MCF 10A (cell line): Measurements from ENCODE around the gene CCDC83. TPM values are rescaled to one million over a fixed set of nuclear protein-coding genes. Genes with fewer than 3 reads are reported as not detected.

Source experiments
- BruUV-seq: library from RNA; stranded (reverse); fragments of 400-500 nt; replicated peaks from 2 replicates; lab custom pipeline; 2021; lab: Mats Ljungman, UMichigan
- CTCF ChIA-PET: fragments of 300-600 bp; sonication (Branson Sonifier 250); formaldehyde crosslinking; extraction: SDS; loops from one replicate; lab custom pipeline; 2021; ENCODE audit warnings: antibody characterized with exemption, inconsistent platforms; lab: Yijun Ruan, JAX
- POLR2A ChIA-PET: fragments of 300-600, 350-650 bp; sonication (Branson Sonifier 250); formaldehyde crosslinking; extraction: SDS; loops from one replicate; lab custom pipeline; 2020; ENCODE audit warnings: antibody characterized with exemption, inconsistent platforms; lab: Yijun Ruan, JAX
- DNase-seq: peaks from one replicate; pipeline ENCODE4 v3.0.0-alpha.2; 2018; ENCODE audit not compliant: unreplicated experiment
- H3K27ac Mint-ChIP-seq: one replicate; pipeline ENCODE4 v1.8.0; 2022; ENCODE audit warnings: mild to moderate bottlenecking, low read depth, mixed read lengths; ENCODE audit not compliant: unreplicated experiment
- H3K27me3 Mint-ChIP-seq: one replicate; pipeline ENCODE4 v1.8.0; 2022; ENCODE audit warnings: mixed read lengths; ENCODE audit not compliant: insufficient read depth, unreplicated experiment
- H3K36me3 Mint-ChIP-seq: one replicate; pipeline ENCODE4 v1.8.0; 2022; ENCODE audit warnings: mild to moderate bottlenecking, moderate library complexity, mixed read lengths; ENCODE audit not compliant: insufficient read depth, unreplicated experiment
- H3K4me1 Mint-ChIP-seq: one replicate; pipeline ENCODE4 v1.8.0; 2022; ENCODE audit warnings: mixed read lengths; ENCODE audit not compliant: insufficient read depth, unreplicated experiment
- H3K4me3 Mint-ChIP-seq: one replicate; pipeline ENCODE4 v1.8.0; 2022; ENCODE audit warnings: mild to moderate bottlenecking, moderate library complexity, mixed read lengths; ENCODE audit not compliant: unreplicated experiment
- H3K9me3 Mint-ChIP-seq: one replicate; pipeline ENCODE4 v1.8.0; 2022; ENCODE audit warnings: mixed read lengths; ENCODE audit not compliant: unreplicated experiment
- intact Hi-C: fragments of 100-400 bp; cut with micrococcal nuclease; formaldehyde crosslinking; loops from 2 replicates; pipeline ENCODE4 v1.14.1; 2022
- total RNA-seq: library from RNA; stranded (reverse); gene quantifications from 2 replicates; pipeline ENCODE4 v1.2.3, GENCODE V29; 2022
- TF ChIP-seq, protein P1 (sequence below): fragments of 200-600 bp; IDR thresholded peaks from one replicate; pipeline ENCODE4 v1.8.0; 2022; ENCODE audit warnings: antibody characterized with exemption, mild to moderate bottlenecking; ENCODE audit not compliant: unreplicated experiment

The CCDC83 gene
- total RNA-seq, 1 experiment from 2014 or later, result not detected

DNA sequence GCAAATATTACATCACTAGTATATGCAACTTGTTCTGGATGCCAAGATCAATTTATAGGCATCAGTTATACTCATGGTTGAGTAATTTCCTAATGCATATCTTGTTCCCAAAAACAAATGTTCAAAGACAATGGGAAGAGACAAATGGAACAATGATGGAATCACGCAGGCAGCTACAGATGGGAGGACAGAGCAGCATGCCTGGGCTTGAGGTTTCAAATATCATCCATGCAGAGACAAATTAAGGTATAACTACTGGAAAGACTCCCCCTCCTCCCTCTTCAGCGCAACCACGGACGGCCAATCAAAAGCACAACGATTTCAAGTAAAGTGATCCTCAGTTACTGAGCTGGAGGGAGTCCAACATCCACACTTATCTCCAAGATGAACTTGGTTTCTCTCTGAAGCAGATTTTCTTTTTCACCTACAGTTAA, 106.8 kb downstream of the CCDC83 start:
- ChIA-PET CTCF (interaction anchor here (1.2 to 1.6 kb wide), 2 partner anchors 10 to 12 kb away, joined by 3 to 4 read pairs; no protein-coding TSS in a partner anchor), POLR2A (interaction anchor here (0.9 to 2.7 kb wide), 2 partner anchors 13 to 14 kb away, joined by 4 to 8 read pairs; no protein-coding TSS in a partner anchor)
- intact Hi-C loops, result no loop called here
- H3K27ac Mint-ChIP-seq, result no peak overlapping the region
- H3K36me3 Mint-ChIP-seq, result peaks cover 47% of the 10 kb centered on the region
- DNase-seq, result no peak
- no TSS peak for BruUV-seq
- H3K4me3 Mint-ChIP-seq, result no peak overlapping the region
- no peaks in the 10 kb centered on the region for H3K4me1 Mint-ChIP-seq
- TF ChIP-seq, protein P1, sequence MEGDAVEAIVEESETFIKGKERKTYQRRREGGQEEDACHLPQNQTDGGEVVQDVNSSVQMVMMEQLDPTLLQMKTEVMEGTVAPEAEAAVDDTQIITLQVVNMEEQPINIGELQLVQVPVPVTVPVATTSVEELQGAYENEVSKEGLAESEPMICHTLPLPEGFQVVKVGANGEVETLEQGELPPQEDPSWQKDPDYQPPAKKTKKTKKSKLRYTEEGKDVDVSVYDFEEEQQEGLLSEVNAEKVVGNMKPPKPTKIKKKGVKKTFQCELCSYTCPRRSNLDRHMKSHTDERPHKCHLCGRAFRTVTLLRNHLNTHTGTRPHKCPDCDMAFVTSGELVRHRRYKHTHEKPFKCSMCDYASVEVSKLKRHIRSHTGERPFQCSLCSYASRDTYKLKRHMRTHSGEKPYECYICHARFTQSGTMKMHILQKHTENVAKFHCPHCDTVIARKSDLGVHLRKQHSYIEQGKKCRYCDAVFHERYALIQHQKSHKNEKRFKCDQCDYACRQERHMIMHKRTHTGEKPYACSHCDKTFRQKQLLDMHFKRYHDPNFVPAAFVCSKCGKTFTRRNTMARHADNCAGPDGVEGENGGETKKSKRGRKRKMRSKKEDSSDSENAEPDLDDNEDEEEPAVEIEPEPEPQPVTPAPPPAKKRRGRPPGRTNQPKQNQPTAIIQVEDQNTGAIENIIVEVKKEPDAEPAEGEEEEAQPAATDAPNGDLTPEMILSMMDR, result no peak
- no peaks in the 10 kb centered on the region for H3K27me3 Mint-ChIP-seq
- H3K9me3 Mint-ChIP-seq, result no peaks in the 10 kb centered on the region

DNA sequence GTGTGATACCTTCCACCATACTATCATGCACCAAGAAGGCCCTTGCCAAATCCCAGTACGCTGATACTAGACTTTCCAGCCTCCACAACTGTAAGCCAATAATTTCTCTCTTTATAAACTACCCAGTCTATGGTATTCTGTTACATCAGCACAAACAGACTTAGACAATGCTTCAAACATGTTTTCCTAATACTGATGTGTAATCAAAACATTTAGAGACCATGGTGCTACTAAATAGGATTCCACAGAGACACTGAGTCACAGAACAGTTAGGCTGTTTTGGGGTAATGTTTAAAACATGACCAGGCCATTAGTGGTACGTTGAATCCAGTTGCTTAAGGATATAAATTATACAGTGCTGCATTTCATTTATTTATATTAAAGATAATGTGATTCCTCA, 110.0 kb downstream of the CCDC83 start:
- Mint-ChIP-seq H3K4me1 (no peaks in the 10 kb centered on the region), H3K36me3 (peaks cover 60% of the 10 kb centered on the region), H3K4me3 (no peak overlapping the region), H3K9me3 (no peaks in the 10 kb centered on the region), H3K27ac (no peak overlapping the region), H3K27me3 (no peaks in the 10 kb centered on the region)
- BruUV-seq, result no TSS peak
- no peak for DNase-seq
- CTCF ChIA-PET, result interaction anchor here (1.0 kb wide), 1 partner anchor 138 kb away, joined by 3 read pairs; no protein-coding TSS in a partner anchor
- POLR2A ChIA-PET, result interaction anchor here (0.9 to 1.2 kb wide), 2 partner anchors 21 to 501 kb away, joined by 3 to 5 read pairs; no protein-coding TSS in a partner anchor
- intact Hi-C loops, result no loop called here
- TF ChIP-seq, protein P1, result no peak

DNA sequence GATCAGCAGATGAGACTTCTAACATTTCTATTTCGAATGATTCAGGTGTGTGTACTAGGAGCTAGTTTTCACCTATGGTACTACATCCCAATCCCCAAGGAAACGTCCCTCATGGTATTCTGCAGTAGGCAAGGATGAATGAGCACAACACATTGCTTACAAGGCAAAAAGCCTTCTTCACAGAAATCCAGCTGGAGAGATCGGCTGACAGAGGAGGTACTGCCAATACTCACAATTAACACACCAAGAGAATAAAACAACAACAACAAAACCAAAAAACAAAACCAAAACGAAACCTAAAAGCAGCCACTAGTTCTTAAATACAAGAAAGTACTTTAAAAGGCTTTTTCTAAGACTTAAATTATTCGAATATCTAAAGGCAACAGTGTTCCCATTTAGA, 112.3 kb downstream of the CCDC83 start:
- Mint-ChIP-seq H3K27me3 (no peaks in the 10 kb centered on the region), H3K9me3 (no peaks in the 10 kb centered on the region), H3K4me1 (no peaks in the 10 kb centered on the region), H3K4me3 (no peak overlapping the region), H3K36me3 (peaks cover 69% of the 10 kb centered on the region), H3K27ac (no peak overlapping the region)
- BruUV-seq, result no TSS peak
- intact Hi-C loops, result no loop called here
- ChIA-PET POLR2A (interaction anchor here (0.5 kb wide), 1 partner anchor 123 kb away, joined by 4 read pairs; no protein-coding TSS in a partner anchor), CTCF (no interaction called here)
- DNase-seq, result no peak
- TF ChIP-seq, protein P1, result no peak

Other genes starting within 250 kb of the CCDC83 start
- gene DLG2, start 228.0 kb upstream of the CCDC83 start, total RNA-seq, result 0.26 and 0.54 TPM in 2 replicates
- 38.4 and 50.4 TPM in 2 replicates for gene TMEM126B, start 226.8 kb upstream of the CCDC83 start, total RNA-seq
- 33.5 and 34.9 TPM in 2 replicates for gene TMEM126A, start 207.4 kb upstream of the CCDC83 start, total RNA-seq
- gene CREBZF, start 190.3 kb upstream of the CCDC83 start, total RNA-seq, result 34.3 and 36.0 TPM in 2 replicates
- not detected in 2 replicates for gene CCDC89, start 169.2 kb upstream of the CCDC83 start, total RNA-seq
- gene SYTL2, start 44.2 kb upstream of the CCDC83 start, total RNA-seq, result 2.1 and 2.7 TPM in 2 replicates
- 137 and 141 TPM in 2 replicates for gene PICALM, start 213.7 kb downstream of the CCDC83 start, total RNA-seq